ENCODE measurements around the gene MCUB. TPM values are rescaled to one million over a fixed set of nuclear protein-coding genes. Genes with fewer than 3 reads are reported as not detected.

MCUB gene
- polyA plus RNA-seq, 3 donors, result 117 to 125 (median 123) TPM

DNA sequence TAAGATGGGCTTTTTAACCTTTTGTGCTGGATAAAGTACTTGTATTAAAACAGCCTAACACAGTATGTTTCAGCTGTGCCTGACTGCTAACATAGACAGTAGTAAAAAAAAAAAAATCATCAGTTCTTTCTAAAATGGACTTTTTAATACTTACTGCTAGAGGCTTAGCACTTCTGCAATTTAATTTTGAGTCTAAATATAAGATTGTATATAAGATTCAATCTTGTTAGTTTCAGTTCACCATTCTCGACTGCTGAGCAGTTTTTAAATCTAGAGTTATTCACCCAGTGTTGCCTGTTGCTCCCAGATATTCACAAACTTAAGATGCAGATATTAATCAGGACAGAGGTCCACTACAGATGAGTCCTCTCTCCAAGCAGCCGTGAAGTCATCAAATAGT is 163.1 kb downstream of the MCUB start:
- no peak for TF ChIP-seq CTCF (IDR thresholded peaks at IDR 0.05)
- Mint-ChIP-seq H3K36me3 (peaks cover 1 to 4% of the 10 kb centered on the region in 2 donors), H3K9me3 (peaks cover 0 to 3% (median 0%) of the 10 kb centered on the region in 7 donors), H3K4me3 (no peak overlapping the region), H3K27me3 (ENCODE audit: low read depth in 3 of 3) (peaks cover 0 to 1% (median 0%) of the 10 kb centered on the region in 3 donors), H3K27ac (no peak overlapping the region), H3K4me1 (peaks cover 10% of the 10 kb centered on the region)
- no peaks in the 10 kb centered on the region for H4K20me1 ChIP-seq (ENCODE audit: insufficient read depth, low read length)
- WGBS (ENCODE audit: insufficient coverage), result no CpG with 5 or more reads among the region's 2 CpGs
- intact Hi-C loops (cut with micrococcal nuclease), result no loop called here
- no peak overlapping the region for H3K9ac ChIP-seq (ENCODE audit: insufficient read depth, low read length, poor library complexity, severe bottlenecking)
- peaks cover 0 to 4% of the 10 kb centered on the region in 2 donors for H3K4me1 ChIP-seq (ENCODE audit: control insufficient read depth in 1 of 2, insufficient read depth in 2 of 2, low read length in 2 of 2)
- H3K27ac ChIP-seq (ENCODE audit: low read depth in 1 of 2, low read length in 2 of 2), result no peak overlapping the region
- no peak overlapping the region for H2AFZ ChIP-seq (ENCODE audit: insufficient read depth, low read depth, low read length, poor library complexity, severe bottlenecking)
- no peak overlapping the region for H3K4me2 ChIP-seq (replicated peaks; ENCODE audit: extremely low read depth, low read length, poor library complexity, severe bottlenecking)
- no peak overlapping the region for H3K4me3 ChIP-seq (replicated peaks in 1 of 3; ENCODE audit: low read depth in 2 of 3, low read length in 3 of 3)
- no peaks in the 10 kb centered on the region for H3K79me2 ChIP-seq (ENCODE audit: insufficient read depth, low read length)
- no peak for DNase-seq
- H3K36me3 ChIP-seq (replicated peaks in 1 of 2; ENCODE audit: control insufficient read depth in 1 of 2, insufficient read depth in 2 of 2, low read length in 2 of 2), result no peaks in the 10 kb centered on the region
- no peaks in the 10 kb centered on the region for H3K27me3 ChIP-seq (ENCODE audit: control insufficient read depth in 2 of 2, insufficient read depth in 2 of 2, low read length in 2 of 2)
- no peaks in the 10 kb centered on the region for H3K9me3 ChIP-seq (replicated peaks in 1 of 2; ENCODE audit: control insufficient read depth in 1 of 2, insufficient read depth in 1 of 2, low read length in 2 of 2)

DNA sequence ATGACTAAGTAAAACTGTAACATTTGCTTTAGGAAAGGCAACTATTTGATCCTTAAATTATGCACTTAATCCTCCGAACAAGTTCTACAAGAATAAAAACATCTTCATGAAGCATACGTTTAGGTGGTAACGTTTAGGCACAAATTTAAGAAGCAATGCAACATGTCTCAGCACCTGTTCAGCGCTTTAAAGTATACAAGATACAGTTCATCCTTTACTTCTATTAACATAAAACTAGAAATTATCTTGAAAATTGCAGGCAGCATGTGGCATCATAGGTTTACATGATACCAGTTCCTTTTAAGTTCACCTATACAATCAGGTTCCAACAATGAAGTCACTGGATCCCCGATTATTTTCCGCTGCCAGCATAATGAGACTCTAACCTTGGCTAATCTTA is 168.3 kb downstream of the MCUB start:
- Histone ChIP-seq H3K79me2 (ENCODE audit: insufficient read depth, low read length) (no peaks in the 10 kb centered on the region), H3K36me3 (replicated peaks in 1 of 2; ENCODE audit: control insufficient read depth in 1 of 2, insufficient read depth in 2 of 2, low read length in 2 of 2) (no peaks in the 10 kb centered on the region), H3K27ac (ENCODE audit: low read depth in 1 of 2, low read length in 2 of 2) (no peak overlapping the region), H3K4me1 (ENCODE audit: control insufficient read depth in 1 of 2, insufficient read depth in 2 of 2, low read length in 2 of 2) (peaks cover 17% of the 10 kb centered on the region in 2 donors), H2AFZ (ENCODE audit: insufficient read depth, low read depth, low read length, poor library complexity, severe bottlenecking) (no peak overlapping the region), H3K27me3 (ENCODE audit: control insufficient read depth in 2 of 2, insufficient read depth in 2 of 2, low read length in 2 of 2) (peaks cover 0 to 5% of the 10 kb centered on the region in 2 donors), H3K4me2 (replicated peaks; ENCODE audit: extremely low read depth, low read length, poor library complexity, severe bottlenecking) (peak overlapping the region; percentile 82), H4K20me1 (ENCODE audit: insufficient read depth, low read length) (no peaks in the 10 kb centered on the region), H3K4me3 (replicated peaks in 1 of 3; ENCODE audit: low read depth in 2 of 3, low read length in 3 of 3) (no peak overlapping the region), H3K9ac (ENCODE audit: insufficient read depth, low read length, poor library complexity, severe bottlenecking) (no peak overlapping the region), H3K9me3 (replicated peaks in 1 of 2; ENCODE audit: control insufficient read depth in 1 of 2, insufficient read depth in 1 of 2, low read length in 2 of 2) (no peaks in the 10 kb centered on the region)
- H3K27me3 Mint-ChIP-seq (ENCODE audit: low read depth in 3 of 3), result peaks cover 5 to 13% (median 7%) of the 10 kb centered on the region in 3 donors
- TF ChIP-seq CTCF (IDR thresholded peaks at IDR 0.05), result no peak
- intact Hi-C loops (cut with micrococcal nuclease), result no loop called here
- H3K4me1 Mint-ChIP-seq, result peaks cover 17% of the 10 kb centered on the region
- WGBS (ENCODE audit: insufficient coverage), result 92% methylated on average over 5 of the region's 6 CpGs
- H3K4me3 Mint-ChIP-seq, result no peak overlapping the region
- H3K36me3 Mint-ChIP-seq, result peaks cover 1 to 4% of the 10 kb centered on the region in 2 donors
- no peaks in the 10 kb centered on the region for H3K9me3 Mint-ChIP-seq
- H3K27ac Mint-ChIP-seq, result no peak overlapping the region
- no peak for DNase-seq

Measured in CD14-positive monocyte (primary cell).